Measurements from ENCODE around the gene GRIN2C.

The GRIN2C gene

GRCh38 chr17:74830861-74831260 is 28.8 kb downstream of the GRIN2C start:
- Histone ChIP-seq H3K27ac (ENCODE audit: low read length) (no peak overlapping the region), H3K9ac (ENCODE audit: low read length) (no peak overlapping the region), H3K4me2 (ENCODE audit: low read depth, low read length) (no peak overlapping the region)

GRCh38 chr17:74827800-74828199 is 31.9 kb downstream of the GRIN2C start:
- H3K27me3 ChIP-seq (replicated peaks; ENCODE audit: insufficient read depth, low read length) = no peaks in the 10 kb centered on the region
- H3K9me3 ChIP-seq (replicated peaks; ENCODE audit: insufficient read depth, low read length) = no peaks in the 10 kb centered on the region
- H3K79me2 ChIP-seq (ENCODE audit: low read length) = no peaks in the 10 kb centered on the region
- no peak for DNase-seq
- no peaks in the 10 kb centered on the region for H3K9me2 ChIP-seq (replicated peaks; ENCODE audit: insufficient read depth, low read length)
- H3K4me3 ChIP-seq (ENCODE audit: low read length) = no peak overlapping the region
- H3K9ac ChIP-seq (ENCODE audit: low read length) = no peak overlapping the region
- no peak for TF ChIP-seq EZH2phosphoT487 (IDR thresholded peaks at IDR 0.05; ENCODE audit: low read length)
- TF ChIP-seq, protein P1, sequence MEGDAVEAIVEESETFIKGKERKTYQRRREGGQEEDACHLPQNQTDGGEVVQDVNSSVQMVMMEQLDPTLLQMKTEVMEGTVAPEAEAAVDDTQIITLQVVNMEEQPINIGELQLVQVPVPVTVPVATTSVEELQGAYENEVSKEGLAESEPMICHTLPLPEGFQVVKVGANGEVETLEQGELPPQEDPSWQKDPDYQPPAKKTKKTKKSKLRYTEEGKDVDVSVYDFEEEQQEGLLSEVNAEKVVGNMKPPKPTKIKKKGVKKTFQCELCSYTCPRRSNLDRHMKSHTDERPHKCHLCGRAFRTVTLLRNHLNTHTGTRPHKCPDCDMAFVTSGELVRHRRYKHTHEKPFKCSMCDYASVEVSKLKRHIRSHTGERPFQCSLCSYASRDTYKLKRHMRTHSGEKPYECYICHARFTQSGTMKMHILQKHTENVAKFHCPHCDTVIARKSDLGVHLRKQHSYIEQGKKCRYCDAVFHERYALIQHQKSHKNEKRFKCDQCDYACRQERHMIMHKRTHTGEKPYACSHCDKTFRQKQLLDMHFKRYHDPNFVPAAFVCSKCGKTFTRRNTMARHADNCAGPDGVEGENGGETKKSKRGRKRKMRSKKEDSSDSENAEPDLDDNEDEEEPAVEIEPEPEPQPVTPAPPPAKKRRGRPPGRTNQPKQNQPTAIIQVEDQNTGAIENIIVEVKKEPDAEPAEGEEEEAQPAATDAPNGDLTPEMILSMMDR (IDR thresholded peaks at IDR 0.05; ENCODE audit: low read length) = no peak
- no peak for TF ChIP-seq EZH2 (optimal IDR thresholded peaks at IDR 0.05; ENCODE audit: low read depth, low read length)
- no peaks in the 10 kb centered on the region for H3K36me3 ChIP-seq (replicated peaks; ENCODE audit: insufficient read depth, low read length)
- no peaks in the 10 kb centered on the region for H4K20me1 ChIP-seq (ENCODE audit: insufficient read depth, low read length)
- H3K27ac ChIP-seq (ENCODE audit: low read length) = no peak overlapping the region
- H2AFZ ChIP-seq (ENCODE audit: low read length) = no peak overlapping the region
- H3K4me1 ChIP-seq (ENCODE audit: low read length) = no peaks in the 10 kb centered on the region
- no peaks in the 10 kb centered on the region for H3F3A ChIP-seq (ENCODE audit: insufficient read depth, low read length)
- H3K4me2 ChIP-seq (ENCODE audit: low read depth, low read length) = no peak overlapping the region

More at GRCh38 chr17:74830861-74831260, 28.8 kb downstream of the GRIN2C start:
- H3K4me1 ChIP-seq (ENCODE audit: low read length) = no peaks in the 10 kb centered on the region
- H3K27me3 ChIP-seq (replicated peaks; ENCODE audit: insufficient read depth, low read length) = no peaks in the 10 kb centered on the region
- H2AFZ ChIP-seq (ENCODE audit: low read length) = no peak overlapping the region
- no peaks in the 10 kb centered on the region for H3F3A ChIP-seq (ENCODE audit: insufficient read depth, low read length)
- H3K9me2 ChIP-seq (replicated peaks; ENCODE audit: insufficient read depth, low read length) = no peaks in the 10 kb centered on the region
- no peak overlapping the region for H3K4me3 ChIP-seq (ENCODE audit: low read length)
- no peaks in the 10 kb centered on the region for H4K20me1 ChIP-seq (ENCODE audit: insufficient read depth, low read length)
- H3K79me2 ChIP-seq (ENCODE audit: low read length) = no peaks in the 10 kb centered on the region
- no peaks in the 10 kb centered on the region for H3K36me3 ChIP-seq (replicated peaks; ENCODE audit: insufficient read depth, low read length)
- TF ChIP-seq, protein P1 (IDR thresholded peaks at IDR 0.05; ENCODE audit: low read length) = no peak
- no peak for TF ChIP-seq EZH2 (optimal IDR thresholded peaks at IDR 0.05; ENCODE audit: low read depth, low read length)
- no peak for TF ChIP-seq EZH2phosphoT487 (IDR thresholded peaks at IDR 0.05; ENCODE audit: low read length)
- DNase-seq = no peak
- H3K9me3 ChIP-seq (replicated peaks; ENCODE audit: insufficient read depth, low read length) = no peaks in the 10 kb centered on the region

DNA sequence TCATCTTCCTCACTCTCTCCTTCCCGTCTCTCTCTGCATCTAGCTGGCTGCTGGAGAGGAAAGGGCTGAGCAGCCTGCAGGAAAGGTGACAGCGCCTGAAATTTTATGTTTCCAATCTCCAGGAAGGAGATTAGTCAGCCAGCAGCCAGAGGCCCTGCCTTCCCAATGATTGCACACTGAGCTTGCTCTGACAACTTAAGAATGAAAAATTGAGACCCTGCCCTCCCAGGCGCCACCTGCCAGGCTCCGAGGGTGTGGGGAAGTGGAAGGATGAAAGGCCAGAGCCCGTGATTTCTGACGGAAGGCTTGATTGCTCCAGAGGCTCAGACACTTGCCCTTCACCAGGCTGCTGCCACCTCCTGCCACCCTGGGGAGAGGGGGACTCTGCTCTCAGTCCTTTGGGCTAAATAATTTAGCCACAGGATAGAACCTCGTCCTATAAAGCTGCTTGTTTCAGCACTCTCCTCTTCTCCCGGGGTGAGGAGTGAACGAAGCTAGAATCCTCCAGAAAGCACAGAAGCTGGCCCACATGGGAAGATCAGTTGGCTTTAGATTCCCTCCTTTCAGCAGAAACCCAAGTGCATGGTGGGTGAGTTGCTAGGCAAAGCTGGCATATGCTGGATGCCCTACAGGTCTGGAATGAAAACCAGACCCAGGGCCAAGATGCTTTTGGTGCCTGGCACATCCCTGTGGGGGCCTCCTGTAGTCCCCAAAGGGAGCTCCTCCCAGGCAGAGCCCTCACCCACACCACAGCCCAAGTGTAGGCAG is 33.5 kb downstream of the GRIN2C start:
- TF ChIP-seq EZH2phosphoT487 (IDR thresholded peaks at IDR 0.05; ENCODE audit: low read length) = no peak
- TF ChIP-seq, protein P1 (IDR thresholded peaks at IDR 0.05; ENCODE audit: low read length) = no peak
- TF ChIP-seq EZH2 (optimal IDR thresholded peaks at IDR 0.05; ENCODE audit: low read depth, low read length) = no peak
- no peak overlapping the region for H3K4me3 ChIP-seq (ENCODE audit: low read length)
- H3K36me3 ChIP-seq (replicated peaks; ENCODE audit: insufficient read depth, low read length) = no peaks in the 10 kb centered on the region
- no peaks in the 10 kb centered on the region for H3K4me1 ChIP-seq (ENCODE audit: low read length)
- H3K79me2 ChIP-seq (ENCODE audit: low read length) = no peaks in the 10 kb centered on the region
- H3K27me3 ChIP-seq (replicated peaks; ENCODE audit: insufficient read depth, low read length) = no peaks in the 10 kb centered on the region
- no peak overlapping the region for H2AFZ ChIP-seq (ENCODE audit: low read length)
- no peaks in the 10 kb centered on the region for H4K20me1 ChIP-seq (ENCODE audit: insufficient read depth, low read length)
- no peaks in the 10 kb centered on the region for H3K9me2 ChIP-seq (replicated peaks; ENCODE audit: insufficient read depth, low read length)
- H3K9me3 ChIP-seq (replicated peaks; ENCODE audit: insufficient read depth, low read length) = no peaks in the 10 kb centered on the region
- no peaks in the 10 kb centered on the region for H3F3A ChIP-seq (ENCODE audit: insufficient read depth, low read length)
- H3K9ac ChIP-seq (ENCODE audit: low read length) = no peak overlapping the region
- no peak overlapping the region for H3K27ac ChIP-seq (ENCODE audit: low read length)
- DNase-seq = no peak
- H3K4me2 ChIP-seq (ENCODE audit: low read depth, low read length) = no peak overlapping the region
